Upper lobe of left lung (tissue), 4 donors: ENCODE measurements around the gene TCEAL3.

Experiments used
- CTCF ChIP-seq, 6 experiments: fragments of 450-650 bp in 4 of 6; fragments of 200-600 bp in 2 of 6; sonication (generic) in 2 of 6; IDR thresholded peaks; one replicate each; pipeline ENCODE4 v1.5.1; 2016 to 2019; ENCODE audit warnings: antibody characterized with exemption in 6 of 6
- EP300 ChIP-seq, 4 donors: sonication (generic); formaldehyde crosslinking; IDR thresholded peaks; one replicate each; pipeline ENCODE4 v1.5.1; 2017; ENCODE audit warnings: antibody characterized with exemption in 4 of 4, control low read depth in 2 of 4
- POLR2A ChIP-seq, 4 donors: fragments of 450-650 bp; IDR thresholded peaks; one replicate each; pipeline ENCODE4 v1.5.1; 2016 to 2017; ENCODE audit warnings: antibody characterized with exemption in 4 of 4, mild to moderate bottlenecking in 2 of 4
- POLR2AphosphoS5 ChIP-seq, 2 donors: sonication (generic); formaldehyde crosslinking; IDR thresholded peaks; one replicate each; pipeline ENCODE4 v1.5.1; 2017; ENCODE audit warnings: antibody characterized with exemption in 2 of 2

GRCh38 chrX:103565197-103565596 is 42.6 kb upstream of the TCEAL3 start:
- TF ChIP-seq CTCF (IDR thresholded peaks at IDR 0.05) (no peak), POLR2A (IDR thresholded peaks at IDR 0.05) (no peak), EP300 (IDR thresholded peaks at IDR 0.05) (no peak), POLR2AphosphoS5 (IDR thresholded peaks at IDR 0.05) (no peak)
